CD1c-positive myeloid dendritic cell (primary cell): ENCODE results near the gene ABCG1.

Experiments
- DNase-seq: peaks from one replicate; pipeline ENCODE4 v3.0.0-alpha.2; 2016; ENCODE audit errors: extremely low spot score

ABCG1 gene

GRCh38 chr21:42271065-42271464, 52.1 kb downstream of the ABCG1 start:
- no peak for DNase-seq

- DNase-seq, result no peak
These were observed 53.4 kb downstream of the ABCG1 start for GRCh38 chr21:42272109-42272962.

GRCh38 chr21:42272984-42273600, 54.2 kb downstream of the ABCG1 start:
- no peak for DNase-seq

- DNase-seq, result no peak
These were observed 57.1 kb downstream of the ABCG1 start for GRCh38 chr21:42276076-42276475.

GRCh38 chr21:42276526-42277154, 57.7 kb downstream of the ABCG1 start:
- no peak for DNase-seq

- DNase-seq, result no peak
These were observed 58.7 kb downstream of the ABCG1 start for GRCh38 chr21:42277593-42277992.

GRCh38 chr21:42278451-42279149, 59.7 kb downstream of the ABCG1 start:
- DNase-seq, result no peak

GRCh38 chr21:42279341-42279871, 60.5 kb downstream of the ABCG1 start:
- no peak for DNase-seq

- no peak for DNase-seq
These were observed 60.9 kb downstream of the ABCG1 start for GRCh38 chr21:42279888-42280287.

- no peak for DNase-seq
These were observed 61.6 kb downstream of the ABCG1 start for GRCh38 chr21:42280356-42281180.

- no peak for DNase-seq
These were observed 62.3 kb downstream of the ABCG1 start for GRCh38 chr21:42281181-42281680.

- no peak for DNase-seq
These were observed 63.1 kb downstream of the ABCG1 start for GRCh38 chr21:42282021-42282420.

- no peak for DNase-seq
These were observed 63.8 kb downstream of the ABCG1 start for GRCh38 chr21:42282715-42283114.

- no peak for DNase-seq
These were observed 66.8 kb downstream of the ABCG1 start for GRCh38 chr21:42285569-42286245.

- no peak for DNase-seq
These were observed 67.5 kb downstream of the ABCG1 start for GRCh38 chr21:42286416-42286815.

- DNase-seq, result no peak
These were observed 68.5 kb downstream of the ABCG1 start for GRCh38 chr21:42287193-42288083.

- no peak for DNase-seq
These were observed 70.0 kb downstream of the ABCG1 start for GRCh38 chr21:42288962-42289361.

- DNase-seq, result peak; percentile 89
These were observed 71.0 kb downstream of the ABCG1 start for GRCh38 chr21:42289926-42290325.

- peak; percentile 44 for DNase-seq
These were observed 71.6 kb downstream of the ABCG1 start for GRCh38 chr21:42290505-42290904.
